Left lung (tissue), 10 donors: ENCODE data around the gene RSPH1. TPM values are rescaled to one million over a fixed set of nuclear protein-coding genes. Genes with fewer than 3 reads are reported as not detected.

Experiments used
- ATAC-seq: fragments of 200-7000 bp; cut with Tn5 transposase; one replicate; pipeline ENCODE4 v1.9.1; 2020; ENCODE audit warnings: moderate library complexity
- DNase-seq, 4 donors: peaks; one replicate each; pipeline ENCODE4 v3.0.0-alpha.2; 2013 to 2020
- H3K27ac ChIP-seq, 2 donors: fragments of 200-600 bp; sonication (generic) in 1 of 2; one replicate each; pipeline versions ENCODE4 v1.5.0 to v1.8.0; 2020 to 2021
- H3K27me3 ChIP-seq, 2 donors: fragments of 200-600 bp; sonication (generic) in 1 of 2; one replicate each; pipeline versions ENCODE4 v1.5.0 to v1.8.0; 2020 to 2021
- H3K36me3 ChIP-seq, 2 donors: fragments of 200-600 bp; sonication (generic) in 1 of 2; one replicate each; pipeline versions ENCODE4 v1.5.0 to v1.8.0; 2020 to 2021
- H3K4me1 ChIP-seq, 2 donors: fragments of 200-600 bp; one replicate each; pipeline ENCODE4 v1.8.0; 2021
- H3K4me3 ChIP-seq, 2 donors: fragments of 200-600 bp; sonication (generic) in 1 of 2; one replicate each; pipeline versions ENCODE4 v1.5.0 to v1.8.0; 2020 to 2021; ENCODE audit warnings: mild to moderate bottlenecking in 1 of 2
- H3K9me3 ChIP-seq, 2 donors: fragments of 200-600 bp; sonication (generic) in 1 of 2; one replicate each; pipeline versions ENCODE4 v1.5.0 to v1.8.0; 2020 to 2021
- intact Hi-C, 2 donors: fragments of 100-400 bp; cut with DNase I; formaldehyde crosslinking; loops; one replicate each; pipeline versions ENCODE4 v1.11.2 to v1.14.2; 2022
- polyA plus RNA-seq, 6 donors: library from polyadenylated mRNA; unstranded; fragments of 120-200 nt; gene quantifications; one replicate each; pipeline ENCODE4 v1.2.1, GENCODE V29; 2013; ENCODE audit not compliant: insufficient read length in 6 of 6
- total RNA-seq, 2 donors: library from RNA; stranded (reverse); fragmentation: NEBNext Ultra II Directional; extraction: Animal tissue kit (Norgen Biotek cat#: 25700); gene quantifications; one replicate each; pipeline ENCODE4 v1.2.1, GENCODE V29; 2021
- TF ChIP-seq, protein P1 (sequence below), 2 donors: fragments of 200-600 bp; sonication (generic) in 1 of 2; IDR thresholded peaks; one replicate each; pipeline versions ENCODE4 v1.5.0 to v1.8.0; 2021; ENCODE audit warnings: antibody characterized with exemption in 2 of 2
- donor health status: DM: no; HTN: yes; CAD: no.
- donor health status: DM: no; HTN: no; CAD: no.

Gene RSPH1
- total and polyA plus RNA-seq, 8 donors = 0.73 to 27.3 (median 13.4) TPM

DNA sequence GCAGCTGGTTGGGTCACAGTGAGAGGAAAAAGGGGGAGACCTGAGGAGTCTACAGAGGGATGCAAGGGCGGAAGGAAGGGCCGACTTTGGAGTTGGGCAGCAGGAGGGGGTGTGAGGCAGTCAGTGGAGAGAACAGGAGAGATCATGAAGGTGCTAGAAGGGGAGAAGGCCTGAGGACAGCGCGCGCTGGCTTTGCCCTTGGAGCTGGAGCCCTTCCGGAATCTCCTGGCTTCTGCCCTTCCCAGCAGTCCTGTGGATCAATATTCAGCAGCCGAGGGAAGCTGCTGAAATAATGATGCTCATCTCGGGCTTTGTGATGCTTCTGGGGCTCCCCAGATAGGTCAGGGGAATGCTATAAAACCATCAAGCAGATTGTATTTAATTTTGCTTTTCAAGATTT, 44.4 kb upstream of the RSPH1 start:
- no peaks in the 10 kb centered on the region for H3K4me1 ChIP-seq
- H3K36me3 ChIP-seq = peaks cover 0 to 76% of the 10 kb centered on the region in 2 donors
- no peaks in the 10 kb centered on the region for H3K27me3 ChIP-seq
- intact Hi-C loops = no loop called here
- ATAC-seq = no peak
- no peak overlapping the region for H3K4me3 ChIP-seq
- H3K27ac ChIP-seq = no peak overlapping the region
- no peak for DNase-seq
- TF ChIP-seq, protein P1, sequence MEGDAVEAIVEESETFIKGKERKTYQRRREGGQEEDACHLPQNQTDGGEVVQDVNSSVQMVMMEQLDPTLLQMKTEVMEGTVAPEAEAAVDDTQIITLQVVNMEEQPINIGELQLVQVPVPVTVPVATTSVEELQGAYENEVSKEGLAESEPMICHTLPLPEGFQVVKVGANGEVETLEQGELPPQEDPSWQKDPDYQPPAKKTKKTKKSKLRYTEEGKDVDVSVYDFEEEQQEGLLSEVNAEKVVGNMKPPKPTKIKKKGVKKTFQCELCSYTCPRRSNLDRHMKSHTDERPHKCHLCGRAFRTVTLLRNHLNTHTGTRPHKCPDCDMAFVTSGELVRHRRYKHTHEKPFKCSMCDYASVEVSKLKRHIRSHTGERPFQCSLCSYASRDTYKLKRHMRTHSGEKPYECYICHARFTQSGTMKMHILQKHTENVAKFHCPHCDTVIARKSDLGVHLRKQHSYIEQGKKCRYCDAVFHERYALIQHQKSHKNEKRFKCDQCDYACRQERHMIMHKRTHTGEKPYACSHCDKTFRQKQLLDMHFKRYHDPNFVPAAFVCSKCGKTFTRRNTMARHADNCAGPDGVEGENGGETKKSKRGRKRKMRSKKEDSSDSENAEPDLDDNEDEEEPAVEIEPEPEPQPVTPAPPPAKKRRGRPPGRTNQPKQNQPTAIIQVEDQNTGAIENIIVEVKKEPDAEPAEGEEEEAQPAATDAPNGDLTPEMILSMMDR (IDR thresholded peaks at IDR 0.05) = no peak
- H3K9me3 ChIP-seq = no peaks in the 10 kb centered on the region

DNA sequence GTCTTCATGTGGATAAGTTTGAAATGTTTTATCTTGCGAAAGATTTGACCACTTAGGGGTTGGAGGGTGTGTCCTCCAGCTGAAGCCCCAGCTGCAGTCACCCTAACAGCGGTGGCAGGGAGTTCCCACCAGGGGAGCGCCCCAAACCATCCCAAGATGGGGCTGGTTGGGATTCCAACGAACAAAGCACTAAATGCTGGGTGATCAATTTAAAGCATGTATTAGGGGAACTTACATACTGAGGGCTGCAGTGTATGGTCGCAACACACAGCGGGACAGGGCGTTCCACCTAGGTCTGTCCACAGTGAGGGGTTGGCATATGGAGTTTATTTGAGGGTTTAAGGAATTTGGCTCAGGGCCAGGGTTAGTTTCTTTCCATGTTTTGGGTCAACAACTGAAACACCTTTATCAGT, 43.9 kb upstream of the RSPH1 start:
- TF ChIP-seq, protein P1 (IDR thresholded peaks at IDR 0.05) = no peak
- Histone ChIP-seq H3K4me1 (no peaks in the 10 kb centered on the region), H3K9me3 (no peaks in the 10 kb centered on the region), H3K27me3 (no peaks in the 10 kb centered on the region), H3K4me3 (no peak overlapping the region), H3K27ac (no peak overlapping the region), H3K36me3 (peaks cover 0 to 76% of the 10 kb centered on the region in 2 donors)
- peak; percentile 21 for ATAC-seq
- no peak for DNase-seq
- intact Hi-C loops = no loop called here

DNA sequence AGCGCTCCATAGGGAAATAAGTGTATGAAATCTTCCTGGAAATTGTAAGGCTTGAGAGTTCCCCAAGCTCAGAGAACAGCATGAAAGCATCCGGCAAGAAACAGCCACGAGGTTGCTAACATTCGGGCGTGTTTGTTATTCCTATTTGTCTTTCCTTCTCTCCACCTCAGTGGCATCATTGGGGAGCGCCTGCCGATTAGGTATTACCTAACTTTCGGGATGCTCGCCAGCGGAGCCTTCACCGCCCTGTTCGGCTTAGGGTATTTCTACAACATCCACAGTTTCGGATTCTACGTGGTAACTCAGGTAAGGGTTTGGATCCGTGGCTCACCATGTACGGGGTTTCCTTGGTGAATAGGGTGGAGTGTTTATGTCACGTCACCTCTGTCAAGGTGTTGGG, 43.3 kb upstream of the RSPH1 start:
- intact Hi-C loops = no loop called here
- TF ChIP-seq, protein P1 (IDR thresholded peaks at IDR 0.05) = no peak
- H3K4me1 ChIP-seq = peaks cover 0 to 3% of the 10 kb centered on the region in 2 donors
- ATAC-seq (peak; percentile 45), DNase-seq (no peak)
- peaks cover 0 to 76% of the 10 kb centered on the region in 2 donors for H3K36me3 ChIP-seq
- H3K4me3 ChIP-seq = no peak overlapping the region
- no peaks in the 10 kb centered on the region for H3K27me3 ChIP-seq
- H3K9me3 ChIP-seq = no peaks in the 10 kb centered on the region
- H3K27ac ChIP-seq = no peak overlapping the region

DNA sequence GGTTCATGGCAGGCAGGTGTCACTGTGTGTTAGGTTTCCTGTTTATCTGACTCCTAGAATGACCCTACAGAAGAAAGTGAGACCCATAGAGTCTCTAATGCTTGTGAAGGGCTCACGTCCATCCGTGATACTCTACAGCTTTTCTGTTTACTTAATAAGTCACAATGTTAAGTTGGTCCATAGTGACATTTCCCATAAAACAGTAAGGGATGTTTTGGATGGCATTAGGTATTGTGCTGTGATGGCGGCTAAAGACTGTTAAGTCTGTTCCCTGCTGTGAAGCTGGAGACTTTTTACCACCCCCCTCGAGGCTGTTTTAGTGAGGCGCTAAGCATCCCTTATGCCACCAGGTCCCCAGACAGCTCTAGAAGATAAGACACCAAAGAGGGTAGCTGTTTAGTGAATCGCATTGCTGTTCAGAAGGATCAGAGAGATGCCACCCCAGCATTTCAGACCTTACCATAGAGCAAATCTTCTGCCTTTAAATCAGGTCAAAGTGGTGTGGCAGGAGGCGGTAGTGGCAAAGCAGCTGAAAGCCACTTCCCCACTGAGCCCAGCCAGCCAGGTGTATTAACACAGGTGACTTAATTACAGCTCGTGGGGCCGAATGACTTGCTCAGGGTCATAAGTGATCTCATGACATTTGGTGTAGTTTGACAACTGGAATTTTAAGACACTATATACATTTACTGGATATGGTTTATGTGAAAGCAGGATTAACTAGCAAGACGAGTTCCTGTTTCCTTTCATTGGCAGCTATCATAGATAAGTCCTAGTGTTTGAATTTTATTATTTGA, 42.7 kb upstream of the RSPH1 start:
- TF ChIP-seq, protein P1 (IDR thresholded peaks at IDR 0.05) = no peak
- no peak overlapping the region for H3K4me3 ChIP-seq
- no peak for DNase-seq
- peaks cover 0 to 6% of the 10 kb centered on the region in 2 donors for H3K4me1 ChIP-seq
- intact Hi-C loops = no loop called here
- peaks cover 0 to 70% of the 10 kb centered on the region in 2 donors for H3K36me3 ChIP-seq
- H3K27ac ChIP-seq = no peak overlapping the region
- ATAC-seq = no peak
- no peaks in the 10 kb centered on the region for H3K27me3 ChIP-seq
- H3K9me3 ChIP-seq = no peaks in the 10 kb centered on the region

DNA sequence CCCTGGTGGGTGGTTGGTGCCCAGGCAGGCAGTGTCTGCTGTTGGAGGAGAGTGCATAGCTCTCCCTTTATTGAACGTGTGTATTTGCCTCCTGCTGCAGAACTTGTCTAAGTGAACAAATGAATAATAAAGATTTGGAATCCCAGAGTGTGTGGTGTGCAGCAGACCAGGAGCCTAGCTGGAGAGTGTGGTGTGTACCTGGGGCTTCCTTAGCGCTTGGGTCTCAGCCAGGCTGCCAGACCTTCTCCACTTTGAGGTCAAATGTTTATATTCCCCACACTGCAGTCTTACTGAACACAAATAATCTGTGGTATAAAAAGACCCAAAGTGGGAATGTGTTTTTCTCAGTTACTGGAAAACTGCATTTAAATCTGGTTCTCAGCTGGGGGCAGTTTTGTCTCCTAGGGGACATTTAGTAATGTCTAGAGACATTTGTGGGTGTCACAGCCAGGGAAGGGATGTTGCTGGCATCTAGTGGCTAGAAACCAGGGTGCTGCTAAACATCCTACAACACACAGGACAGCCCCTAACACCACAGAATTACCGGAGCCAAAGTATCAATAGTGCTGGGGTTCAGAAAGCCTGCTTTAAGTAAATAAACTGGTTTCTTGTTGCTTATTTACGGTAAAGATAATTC, 41.2 kb upstream of the RSPH1 start:
- no peaks in the 10 kb centered on the region for H3K9me3 ChIP-seq
- DNase-seq (peak in 1 of 4 donors; percentile 6), ATAC-seq (no peak)
- H3K4me3 ChIP-seq = no peak overlapping the region
- peaks cover 0 to 55% of the 10 kb centered on the region in 2 donors for H3K36me3 ChIP-seq
- H3K27me3 ChIP-seq = no peaks in the 10 kb centered on the region
- peaks cover 0 to 20% of the 10 kb centered on the region in 2 donors for H3K4me1 ChIP-seq
- TF ChIP-seq, protein P1 (IDR thresholded peaks at IDR 0.05) = no peak
- intact Hi-C loops = no loop called here
- no peak overlapping the region for H3K27ac ChIP-seq
